Stimulated activated CD8-positive, alpha-beta memory T cell treated with anti-CD3 and anti-CD28 coated beads, Interleukin-15, amount 100 ng/mL, for 24 hours (primary cell): ENCODE results near the gene SELPLG.
"Not testable (repeated sequence)": the region's sequence is repeated elsewhere in the genome, so short reads cannot be mapped to it uniquely, and the experiment has no call there.

Experiments used
- DNase-seq: peaks from one replicate; pipeline ENCODE4 v3.0.0-alpha.2; 2020; ENCODE audit warnings: low read depth

Gene SELPLG

DNA sequence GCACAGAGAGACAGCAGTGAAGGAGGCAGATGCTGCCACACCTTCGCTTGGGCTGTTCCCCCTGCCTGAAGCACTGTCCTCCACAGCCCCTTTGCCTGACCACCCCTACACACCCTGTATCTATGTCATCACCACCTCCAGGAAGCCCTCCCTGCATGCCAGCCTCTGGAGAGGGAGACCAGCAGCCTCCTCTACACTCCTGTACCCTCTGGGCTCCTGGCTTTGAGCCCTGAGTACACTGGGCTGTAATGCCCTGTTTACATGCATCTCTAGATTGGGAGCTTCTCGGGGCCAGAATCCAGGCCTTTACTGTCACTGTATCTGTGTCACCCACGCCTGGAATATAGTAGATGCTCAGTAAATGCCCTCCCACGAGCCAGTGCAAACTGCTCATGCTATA lies 30.0 kb downstream of the SELPLG start:
- no peak for DNase-seq

GRCh38 chr12:108602976-108603704 lies 30.6 kb downstream of the SELPLG start:
- DNase-seq = no peak

- no peak for DNase-seq
These were observed 31.4 kb downstream of the SELPLG start for GRCh38 chr12:108602209-108602705.

DNA sequence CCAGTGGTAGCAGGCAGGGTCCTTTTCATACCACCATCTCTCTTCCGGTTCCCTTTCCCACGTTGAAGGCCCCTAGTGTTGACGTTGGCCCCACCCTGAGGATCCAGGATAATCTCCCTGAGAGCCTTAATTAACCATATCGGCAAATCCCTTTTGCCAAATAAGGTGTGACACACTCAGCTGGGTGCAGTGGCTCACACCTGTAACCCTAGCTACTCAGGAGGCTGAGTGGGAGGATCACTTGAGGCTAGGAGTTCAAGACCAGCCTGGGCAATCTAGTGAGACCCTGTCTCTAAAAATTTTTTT lies 33.0 kb downstream of the SELPLG start:
- DNase-seq = no peak

GRCh38 chr12:108599948-108600701 lies 33.6 kb downstream of the SELPLG start:
- no peak for DNase-seq

DNA sequence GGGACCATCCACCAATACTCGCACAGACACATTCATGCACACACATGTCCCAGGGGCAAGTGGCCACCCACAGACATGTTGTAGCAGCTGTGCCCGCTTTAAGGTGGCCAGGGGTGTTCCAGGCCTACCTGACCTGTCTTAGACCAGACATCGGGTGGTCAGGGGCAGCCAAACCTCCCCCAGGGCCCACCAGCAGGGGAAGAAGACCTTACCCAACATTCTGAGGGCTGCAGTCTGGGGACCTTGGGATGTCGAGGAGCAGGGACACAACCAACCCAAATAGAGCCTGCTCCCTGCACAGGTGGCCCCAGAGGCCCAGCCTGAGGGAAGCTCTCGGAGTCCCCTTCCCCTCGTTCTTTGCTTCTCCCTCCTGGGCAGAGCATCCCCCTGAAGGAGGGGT lies 34.2 kb downstream of the SELPLG start:
- DNase-seq = no peak

- DNase-seq = no peak
These were observed 35.0 kb downstream of the SELPLG start for GRCh38 chr12:108598553-108599250.

GRCh38 chr12:108597559-108598471 lies 35.9 kb downstream of the SELPLG start, which contains the start of gene TMEM119:
TMEM119 (minus strand) TSS chr12:108598084; CDS start chr12:108592383, 5,701 bp downstream.
- no peak for DNase-seq

DNA sequence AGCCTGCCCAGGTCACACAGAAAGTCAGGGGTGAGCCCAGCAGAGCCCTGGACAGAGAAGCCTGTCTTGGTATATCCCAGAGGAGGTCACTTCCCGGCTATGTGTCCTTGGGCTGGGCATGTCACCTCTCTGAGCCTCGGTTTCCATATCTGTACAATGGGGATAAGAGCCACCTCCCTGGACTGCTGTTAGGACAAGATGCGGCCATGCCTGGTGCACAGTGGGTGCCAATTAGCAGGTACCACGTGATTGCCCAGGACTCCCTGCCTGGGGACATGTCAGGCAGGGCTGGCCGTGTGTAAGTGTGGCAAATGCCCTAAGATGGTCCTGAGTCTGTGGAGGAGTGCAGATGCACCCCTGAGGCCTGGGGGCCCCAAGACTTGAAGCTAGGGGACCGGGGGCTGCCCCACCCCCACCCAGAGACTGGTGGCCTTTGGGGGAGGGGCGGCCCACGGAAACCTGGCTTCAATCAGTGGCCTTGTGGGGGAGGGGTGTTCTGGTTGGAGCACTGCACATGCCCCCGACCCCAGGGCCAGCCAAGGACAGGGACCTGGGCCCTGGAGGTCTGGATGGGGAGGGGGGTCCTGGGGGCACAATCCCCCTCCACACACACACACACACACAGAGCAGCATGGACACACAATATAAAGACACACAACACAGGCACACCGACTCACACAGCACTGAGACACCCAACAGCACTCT lies 36.7 kb downstream of the SELPLG start:
- DNase-seq = no peak

- no peak for DNase-seq
These were observed 37.7 kb downstream of the SELPLG start for GRCh38 chr12:108595711-108596647.

DNA sequence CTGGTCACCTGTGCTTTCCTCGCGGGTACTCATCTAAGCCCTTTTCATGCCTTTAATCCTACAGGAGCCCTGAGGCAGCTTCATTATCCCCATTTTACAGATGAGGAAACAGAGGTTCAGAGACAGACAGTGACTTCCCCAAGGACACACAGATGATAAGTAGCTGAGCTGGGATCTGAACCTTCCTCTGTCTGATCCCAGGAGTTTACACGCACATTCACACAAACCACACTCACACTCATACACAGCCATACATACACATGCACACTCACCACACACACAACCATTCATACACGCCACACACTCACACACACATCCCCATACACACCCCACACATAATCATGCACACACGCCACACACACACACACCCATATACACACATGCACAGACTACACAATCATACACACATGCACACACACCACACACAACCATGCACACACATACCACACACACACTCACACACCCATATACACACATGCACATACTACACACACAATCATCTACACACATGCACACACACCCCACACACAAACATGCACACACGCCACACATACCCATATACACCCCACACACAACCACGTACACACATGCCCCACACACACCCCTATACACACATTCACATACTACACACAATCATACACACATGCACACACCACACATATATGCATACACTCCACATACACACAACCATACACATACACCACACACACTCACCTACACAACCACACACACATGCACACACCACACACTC lies 38.6 kb downstream of the SELPLG start:
- DNase-seq = no peak

DNA sequence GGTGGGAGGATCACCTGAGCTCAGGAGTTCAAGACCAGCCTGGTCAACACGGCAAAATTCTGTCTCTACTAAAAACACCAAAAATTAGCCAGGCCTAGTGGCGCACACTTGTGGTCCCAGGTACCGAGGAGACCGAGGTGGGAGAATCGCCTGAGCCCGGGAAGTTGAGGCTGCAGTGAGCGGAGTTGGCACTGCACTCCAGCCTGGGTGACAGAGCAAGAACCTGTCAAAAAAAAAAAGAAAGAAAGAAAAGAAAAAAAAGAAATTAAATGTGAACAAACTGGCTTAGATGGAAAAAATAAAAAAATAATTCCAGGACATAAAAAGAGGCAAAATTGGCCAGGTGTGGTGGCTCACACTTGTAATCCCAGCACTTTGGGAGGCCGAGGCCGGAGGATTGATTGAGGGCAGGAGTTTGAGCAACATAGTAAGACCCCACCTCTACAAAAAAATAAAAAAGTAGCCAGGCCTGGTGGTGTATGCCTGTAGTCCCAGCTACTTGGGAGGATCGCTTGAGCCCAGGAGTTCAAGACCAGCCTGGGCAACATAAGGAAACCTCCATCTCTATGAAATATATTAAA lies 39.3 kb downstream of the SELPLG start:
- DNase-seq = no peak

DNA sequence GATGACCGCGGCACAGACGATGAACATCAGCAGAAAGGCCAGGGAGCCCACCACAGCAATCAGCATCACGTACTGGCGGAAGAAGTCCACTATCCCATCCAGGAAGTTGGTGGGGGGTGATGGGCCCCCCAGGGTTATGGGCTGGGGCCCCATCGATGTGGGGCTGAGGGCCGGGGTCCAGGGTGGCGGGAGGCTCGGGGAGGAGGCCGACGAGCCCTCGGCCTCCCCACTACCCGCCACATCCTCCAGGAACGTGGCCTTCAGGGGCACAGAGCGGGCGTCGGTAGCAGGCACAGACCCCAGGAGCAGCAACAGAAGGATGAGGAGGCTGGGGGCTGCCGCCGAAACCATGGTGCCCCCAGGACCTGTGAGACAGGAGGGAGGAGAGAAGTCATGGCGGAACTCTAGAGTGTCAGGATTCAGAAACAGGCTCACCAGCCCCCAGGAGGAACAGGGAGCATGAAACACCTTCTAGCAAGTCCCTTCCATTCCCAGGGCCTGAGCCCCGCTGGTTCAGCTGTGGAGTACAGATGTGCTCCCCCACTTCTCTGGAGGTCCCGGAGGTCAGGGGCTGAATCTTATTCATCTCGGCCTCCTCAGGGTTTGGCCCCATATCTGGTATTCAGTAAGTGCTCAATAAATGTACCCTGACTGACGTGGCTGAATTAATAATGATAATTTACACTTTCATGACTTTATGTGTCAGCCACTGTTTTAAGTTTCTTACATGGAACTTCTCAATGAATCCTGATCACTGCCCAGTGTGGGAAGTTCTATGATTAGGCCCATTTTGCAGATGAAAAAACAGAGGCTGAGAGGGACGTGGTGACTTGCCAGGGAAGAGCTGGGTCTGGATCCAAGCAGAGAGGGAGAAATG lies 41.4 kb downstream of the SELPLG start:
- DNase-seq = no peak

- no peak for DNase-seq
These were observed 42.3 kb downstream of the SELPLG start for GRCh38 chr12:108591267-108591980.

DNA sequence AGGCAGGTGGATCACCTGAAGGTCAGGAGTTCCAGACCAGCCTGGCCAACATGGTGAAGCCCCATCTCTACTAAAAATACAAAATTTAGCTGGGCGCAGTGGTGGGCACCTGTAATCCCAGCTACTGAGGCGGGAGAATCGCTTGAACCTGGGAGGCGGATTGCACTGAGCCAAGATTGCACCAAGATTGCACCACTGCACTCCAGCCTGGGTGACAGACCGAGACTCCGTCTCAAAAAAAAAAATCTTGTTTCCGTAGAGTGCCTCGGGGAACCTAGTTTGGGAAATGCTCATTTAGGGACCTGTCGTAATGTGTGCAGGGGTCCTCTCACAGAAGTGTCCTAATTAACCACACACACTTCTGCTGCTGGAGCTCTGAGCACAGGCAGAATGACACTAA lies 43.2 kb downstream of the SELPLG start:
- DNase-seq = not testable (repeated sequence)

DNA sequence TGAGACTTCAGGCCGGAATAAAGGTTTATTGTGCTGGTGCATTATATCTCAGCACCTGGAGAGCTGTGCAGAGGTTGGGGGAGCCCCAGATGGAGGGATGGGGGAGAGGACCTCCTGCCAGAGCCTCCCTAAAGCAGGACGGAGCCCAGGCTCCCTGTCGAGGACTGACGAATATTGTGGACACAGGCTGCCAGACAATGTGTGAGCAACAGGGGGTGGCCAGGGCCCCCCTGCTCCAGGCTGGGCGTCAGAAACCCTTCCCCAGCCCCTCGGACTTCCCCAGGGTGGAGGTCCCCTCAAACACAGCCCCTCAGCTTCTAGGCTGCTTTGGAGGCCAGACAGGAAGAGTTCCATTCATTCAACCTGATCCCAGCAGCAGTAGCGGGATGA lies 43.9 kb downstream of the SELPLG start:
- DNase-seq = no peak
